Endodermal cell (in vitro differentiated cells): Measurements from ENCODE around the gene UNC5B. TPM values are rescaled to one million over a fixed set of nuclear protein-coding genes. Genes with fewer than 3 reads are reported as not detected.

Experiments
- DNase-seq: peaks from one replicate; pipeline ENCODE4 v3.0.0-alpha.2; 2017
- H3K27ac ChIP-seq: 2 replicates; pipeline ENCODE4 v1.5.1; 2013; ENCODE audit warnings: mild to moderate bottlenecking, low read depth, low read length, moderate library complexity
- H3K27me3 ChIP-seq: 2 replicates; pipeline ENCODE4 v1.6.1; 2013; ENCODE audit warnings: mild to moderate bottlenecking, low read length, moderate library complexity; ENCODE audit not compliant: insufficient read depth, control insufficient read depth, poor library complexity, severe bottlenecking
- H3K36me3 ChIP-seq: 2 replicates; pipeline ENCODE4 v1.7.0; 2013; ENCODE audit warnings: mild to moderate bottlenecking, low read length, moderate library complexity; ENCODE audit not compliant: control insufficient read depth, insufficient read depth
- H3K4me1 ChIP-seq: one replicate; pipeline ENCODE4 v1.7.0; 2013; ENCODE audit warnings: low read length; ENCODE audit not compliant: control insufficient read depth, insufficient read depth
- H3K4me3 ChIP-seq: 2 replicates; pipeline ENCODE4 v1.5.1; 2013; ENCODE audit warnings: mild to moderate bottlenecking, low read length, moderate library complexity
- H3K9ac ChIP-seq: 2 replicates; pipeline ENCODE4 v1.6.1; 2013; ENCODE audit warnings: mild to moderate bottlenecking, low read length, moderate library complexity; ENCODE audit not compliant: poor library complexity, severe bottlenecking; ENCODE audit errors: extremely low read depth
- H3K9me3 ChIP-seq: 2 replicates; pipeline ENCODE4 v1.6.1; 2013; ENCODE audit warnings: mild to moderate bottlenecking, low read length, moderate library complexity; ENCODE audit not compliant: control insufficient read depth
- H3K27ac Mint-ChIP-seq: 2 replicates; pipeline ENCODE4 v1.8.0; 2020; ENCODE audit warnings: mixed read lengths
- H3K27me3 Mint-ChIP-seq: 2 replicates; pipeline ENCODE4 v1.8.0; 2021; ENCODE audit warnings: mild to moderate bottlenecking, mixed read lengths; ENCODE audit not compliant: insufficient read depth
- H3K36me3 Mint-ChIP-seq: 2 replicates; pipeline ENCODE4 v1.8.0; 2020; ENCODE audit warnings: low read depth, mixed read lengths
- H3K4me1 Mint-ChIP-seq: 2 replicates; pipeline ENCODE4 v1.8.0; 2020; ENCODE audit warnings: mixed read lengths
- H3K4me3 Mint-ChIP-seq: 2 replicates; pipeline ENCODE4 v1.8.0; 2020; ENCODE audit warnings: mild to moderate bottlenecking, moderate library complexity, mixed read lengths
- H3K9me3 Mint-ChIP-seq: 2 replicates; pipeline ENCODE4 v1.8.0; 2020; ENCODE audit warnings: mild to moderate bottlenecking, mixed read lengths
- CTCF ChIP-seq: fragments of 200-600 bp; sonication (generic); conservative IDR thresholded peaks from 2 replicates; pipeline ENCODE4 v1.5.0; 2021; ENCODE audit warnings: antibody characterized with exemption, mild to moderate bottlenecking
- WGBS, 2 experiments: methylation state at CpG; one replicate each; pipeline versions ENCODE4 v1.1.5 to v1.1.7; 2013; ENCODE audit warnings: missing lambda C conversion rate in 2 of 2, mixed read lengths in 1 of 2; ENCODE audit not compliant: insufficient coverage in 1 of 2, insufficient read length in 1 of 2; 5-methylcytosine and 5-hydroxymethylcytosine counted together
- total RNA-seq, 2 donors: library from RNA; stranded (reverse); fragmentation: NEBNext Ultra II Directional in 1 of 2; extraction: Animal tissue kit (Norgen Biotek cat#: 25700) in 1 of 2; gene quantifications; 2 replicates in 1 of 2; 3 replicates in 1 of 2; pipeline ENCODE4 v1.2.1, GENCODE V29; 2021

UNC5B gene
- total RNA-seq, 2 donors from 2014 or later: 9.7 to 14.5 TPM

DNA sequence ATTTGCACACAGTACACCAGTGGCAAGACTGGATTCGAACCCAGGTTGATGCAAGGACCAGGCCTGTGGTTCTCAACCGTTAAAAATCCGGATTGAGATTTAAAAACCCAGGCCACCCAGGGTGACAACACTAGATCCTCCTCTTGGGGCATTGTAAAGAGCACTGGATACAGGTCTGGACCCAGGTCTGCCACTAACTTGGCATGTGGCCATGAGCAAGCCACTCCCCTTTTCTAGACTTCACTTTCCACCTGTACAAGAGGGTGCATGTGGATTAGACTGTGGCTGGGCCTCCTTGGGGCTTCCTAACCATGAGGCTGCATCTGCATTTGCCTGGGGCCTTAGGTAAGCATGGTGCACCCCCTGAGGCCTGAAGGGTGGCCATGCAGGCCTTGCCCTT, 85.0 kb downstream of the UNC5B start:
- no peak overlapping the region for H3K27ac Mint-ChIP-seq
- no peak for TF ChIP-seq CTCF
- H3K27ac ChIP-seq: no peak overlapping the region

DNA sequence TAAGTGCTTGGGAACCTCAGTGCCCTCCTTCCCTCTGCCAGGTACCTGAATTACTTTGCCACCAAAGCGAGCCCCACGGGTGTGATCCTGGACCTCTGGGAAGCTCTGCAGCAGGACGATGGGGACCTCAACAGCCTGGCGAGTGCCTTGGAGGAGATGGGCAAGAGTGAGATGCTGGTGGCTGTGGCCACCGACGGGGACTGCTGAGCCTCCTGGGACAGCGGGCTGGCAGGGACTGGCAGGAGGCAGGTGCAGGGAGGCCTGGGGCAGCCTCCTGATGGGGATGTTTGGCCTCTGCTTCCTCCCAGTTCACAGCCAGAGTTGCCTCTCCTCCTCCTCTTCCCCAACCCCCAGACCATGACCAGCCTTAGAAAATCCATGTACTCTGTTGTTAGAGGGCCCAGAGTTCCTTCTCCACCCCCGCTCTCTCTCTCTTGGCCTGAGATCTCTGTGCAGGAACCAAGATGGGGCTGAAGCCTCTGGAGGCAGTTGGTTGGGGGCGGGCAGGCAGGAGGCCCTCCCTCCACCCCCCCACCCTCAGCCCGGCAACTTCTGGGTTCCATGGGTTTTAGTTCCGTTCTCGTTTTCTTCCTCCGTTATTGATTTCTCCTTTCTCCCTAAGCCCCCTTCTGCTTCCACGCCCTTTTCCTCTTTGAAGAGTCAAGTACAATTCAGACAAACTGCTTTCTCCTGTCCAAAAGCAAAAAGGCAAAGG, 86.9 kb downstream of the UNC5B start:
- TF ChIP-seq CTCF: no peak
- H3K27ac ChIP-seq: no peak overlapping the region
- DNase-seq: no peak
- Mint-ChIP-seq H3K9me3 (no peaks in the 10 kb centered on the region), H3K4me3 (no peak overlapping the region), H3K27ac (no peak overlapping the region), H3K4me1 (no peaks in the 10 kb centered on the region), H3K36me3 (peaks cover 11% of the 10 kb centered on the region), H3K27me3 (no peaks in the 10 kb centered on the region)
- H3K9ac ChIP-seq: no peak overlapping the region
- H3K27me3 ChIP-seq: no peaks in the 10 kb centered on the region
- peaks cover 4% of the 10 kb centered on the region for H3K36me3 ChIP-seq
- H3K9me3 ChIP-seq: no peaks in the 10 kb centered on the region
- no peaks in the 10 kb centered on the region for H3K4me1 ChIP-seq
- 91 to 96% methylated on average over 4 to 14 of the region's 14 CpGs for WGBS, 2 experiments
- no peak overlapping the region for H3K4me3 ChIP-seq

More for the DNA sequence above, 85.0 kb downstream of the UNC5B start:
- Histone ChIP-seq H3K9ac (no peak overlapping the region), H3K4me1 (no peaks in the 10 kb centered on the region), H3K36me3 (peaks cover 8% of the 10 kb centered on the region), H3K9me3 (no peaks in the 10 kb centered on the region), H3K27me3 (no peaks in the 10 kb centered on the region), H3K4me3 (no peak overlapping the region)
- no peaks in the 10 kb centered on the region for H3K27me3 Mint-ChIP-seq
- H3K36me3 Mint-ChIP-seq: peaks cover 15% of the 10 kb centered on the region
- DNase-seq: no peak
- no peaks in the 10 kb centered on the region for H3K4me1 Mint-ChIP-seq
- H3K9me3 Mint-ChIP-seq: no peaks in the 10 kb centered on the region
- 92% methylated on average over 3 of the region's 3 CpGs for WGBS, 2 experiments
- no peak overlapping the region for H3K4me3 Mint-ChIP-seq

DNA sequence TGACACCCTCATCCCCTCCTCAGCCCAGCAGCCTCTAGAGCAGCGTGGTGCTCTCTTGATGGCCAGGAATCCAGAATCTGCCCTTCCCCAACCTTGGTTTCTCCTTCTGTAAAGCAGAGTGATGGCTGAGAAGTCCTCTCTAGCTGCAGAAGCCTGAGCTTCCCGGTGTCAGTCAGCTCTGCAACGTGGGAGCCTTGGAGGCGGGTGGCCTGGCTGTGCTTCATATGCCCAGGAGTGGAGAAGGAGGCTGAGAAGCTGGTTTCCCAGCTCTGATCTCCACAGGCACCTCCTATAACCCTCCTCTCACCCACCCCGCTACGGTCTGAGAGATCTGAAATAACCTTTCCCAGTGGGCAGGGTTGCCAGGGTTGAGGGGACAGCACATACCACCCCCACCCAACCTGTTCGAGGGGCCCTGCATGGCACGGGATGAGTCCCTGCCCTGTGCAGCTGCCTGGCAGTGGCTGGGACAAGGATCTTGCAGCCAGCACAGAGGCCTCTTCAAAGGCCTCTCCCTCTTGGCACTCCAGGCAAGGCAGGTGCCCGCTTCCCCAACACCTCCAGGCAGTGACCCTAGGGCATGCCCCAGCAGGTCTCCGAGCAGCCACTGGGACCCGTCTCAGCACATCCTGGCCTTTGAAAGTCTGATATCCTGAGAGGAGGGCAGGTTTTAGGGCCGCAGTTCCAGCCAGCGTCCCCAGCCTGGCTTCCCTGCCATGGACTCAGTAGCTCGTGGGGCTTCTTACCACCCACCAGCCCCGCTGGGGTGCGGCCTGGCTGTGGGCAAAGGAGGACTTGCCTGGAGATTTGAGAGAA, 88.4 kb downstream of the UNC5B start:
- Mint-ChIP-seq H3K9me3 (no peaks in the 10 kb centered on the region), H3K36me3 (peaks cover 11% of the 10 kb centered on the region), H3K4me3 (no peak overlapping the region), H3K4me1 (no peaks in the 10 kb centered on the region), H3K27me3 (no peaks in the 10 kb centered on the region), H3K27ac (no peak overlapping the region)
- Histone ChIP-seq H3K27me3 (no peaks in the 10 kb centered on the region), H3K9me3 (no peaks in the 10 kb centered on the region), H3K9ac (no peak overlapping the region), H3K27ac (no peak overlapping the region), H3K36me3 (peaks cover 4% of the 10 kb centered on the region), H3K4me3 (no peak overlapping the region), H3K4me1 (no peaks in the 10 kb centered on the region)
- no peak for TF ChIP-seq CTCF
- WGBS, 2 experiments: 87 to 95% methylated on average over 8 to 16 of the region's 16 CpGs
- no peak for DNase-seq
